IMR-90 (cell line): ENCODE results near the gene EID3. TPM values are rescaled to one million over a fixed set of nuclear protein-coding genes. Genes with fewer than 3 reads are reported as not detected.

ENCODE experiments used
- ATAC-seq: fragments of 200-7000 bp; cut with Tn5 transposase; 2 replicates; pipeline ENCODE4 v1.9.1; 2020; ENCODE audit warnings: low read depth, mild to moderate bottlenecking, moderate library complexity
- BruUV-seq: library from RNA; stranded (reverse); fragments of 400-500 nt; replicated peaks from 2 replicates; lab custom pipeline; 2021; lab: Mats Ljungman, UMichigan
- CTCF ChIA-PET: fragments of 300-600 bp; formaldehyde crosslinking; extraction: SDS; loops from one replicate; lab custom pipeline; 2021; ENCODE audit warnings: antibody characterized with exemption; lab: Yijun Ruan, JAX
- POLR2A ChIA-PET: fragments of 300-600 bp; sonication (Branson Sonifier 250); formaldehyde crosslinking; loops from one replicate; lab custom pipeline; 2022; ENCODE audit warnings: antibody characterized with exemption; ENCODE audit not compliant: unreplicated experiment; lab: Charles Lee
- DNase-seq: peaks from one replicate; pipeline ENCODE4 v3.0.0; 2013
- H2AFZ ChIP-seq: replicated peaks from 2 replicates; pipeline ENCODE3; 2013; ENCODE audit warnings: low read length, mild to moderate bottlenecking; ENCODE audit not compliant: poor library complexity
- H2AK5ac ChIP-seq: 2 replicates; pipeline ENCODE4 v1.6.1; 2013; ENCODE audit warnings: low read depth, low read length, inconsistent platforms
- H2AK9ac ChIP-seq: replicated peaks from 2 replicates; pipeline ENCODE3; 2013; ENCODE audit warnings: mild to moderate bottlenecking, low read depth, low read length, moderate library complexity; ENCODE audit not compliant: poor library complexity
- H2BK120ac ChIP-seq: 2 replicates; pipeline ENCODE4 v1.6.1; 2013; ENCODE audit warnings: low read depth, low read length, inconsistent platforms
- H2BK15ac ChIP-seq: 3 replicates; pipeline ENCODE4 v1.6.1; 2013; ENCODE audit warnings: low read depth, low read length, inconsistent platforms
- H2BK20ac ChIP-seq: 2 replicates; pipeline ENCODE4 v1.6.1; 2013; ENCODE audit warnings: low read depth, mild to moderate bottlenecking, inconsistent platforms, low read length, moderate library complexity
- H2BK5ac ChIP-seq: 2 replicates; pipeline ENCODE4 v1.6.1; 2013; ENCODE audit warnings: mild to moderate bottlenecking, low read depth, low read length, inconsistent platforms; ENCODE audit not compliant: poor library complexity, severe bottlenecking
- H3K14ac ChIP-seq: replicated peaks from 2 replicates; pipeline ENCODE4 v1.6.1; 2013; ENCODE audit warnings: low read depth, low read length, inconsistent platforms
- H3K18ac ChIP-seq: 2 replicates; pipeline ENCODE4 v1.6.1; 2013; ENCODE audit warnings: low read depth, low read length, control low read depth
- H3K23ac ChIP-seq: 2 replicates; pipeline ENCODE4 v1.6.1; 2013; ENCODE audit warnings: low read depth, low read length, inconsistent platforms
- H3K27ac ChIP-seq: 2 replicates; pipeline ENCODE4 v1.5.1; 2013; ENCODE audit warnings: mild to moderate bottlenecking, control low read depth, low read length; ENCODE audit not compliant: insufficient read depth
- H3K27me3 ChIP-seq: 2 replicates; pipeline ENCODE4 v1.6.1; 2013; ENCODE audit warnings: low read length; ENCODE audit not compliant: control insufficient read depth, insufficient read depth
- H3K36me3 ChIP-seq: 2 replicates; pipeline ENCODE4 v1.6.1; 2013; ENCODE audit warnings: low read length, mixed read lengths; ENCODE audit not compliant: control insufficient read depth, insufficient read depth
- H3K4ac ChIP-seq: 2 replicates; pipeline ENCODE4 v1.6.1; 2013; ENCODE audit warnings: low read depth, low read length, inconsistent platforms
- H3K4me1 ChIP-seq: 2 replicates; pipeline ENCODE4 v1.6.1; 2013; ENCODE audit warnings: low read length, mixed read lengths; ENCODE audit not compliant: control insufficient read depth, insufficient read depth
- H3K4me2 ChIP-seq: 2 replicates; pipeline ENCODE4 v1.6.1; 2013; ENCODE audit warnings: low read depth, mild to moderate bottlenecking, control low read depth, low read length, moderate library complexity
- H3K4me3 ChIP-seq: 2 replicates; pipeline ENCODE4 v1.5.1; 2013; ENCODE audit warnings: low read depth, mild to moderate bottlenecking, control low read depth, low read length, moderate library complexity; ENCODE audit not compliant: insufficient read depth
- H3K56ac ChIP-seq: 2 replicates; pipeline ENCODE4 v1.6.1; 2013; ENCODE audit warnings: low read length, inconsistent platforms; ENCODE audit not compliant: insufficient read depth; ENCODE audit errors: extremely low read depth
- H3K79me1 ChIP-seq, 2 experiments: 2 replicates each; pipeline ENCODE4 v1.6.1; 2013; ENCODE audit warnings: low read length in 2 of 2, inconsistent platforms in 1 of 2, low read depth in 1 of 2
- H3K9ac ChIP-seq: 2 replicates; pipeline ENCODE4 v1.6.1; 2013; ENCODE audit warnings: low read depth, low read length, control low read depth
- H3K9me1 ChIP-seq: 2 replicates; pipeline ENCODE4 v1.6.1; 2013; ENCODE audit warnings: low read length, inconsistent platforms; ENCODE audit not compliant: insufficient read depth
- H3K9me3 ChIP-seq: 2 replicates; pipeline ENCODE4 v1.6.1; 2013; ENCODE audit warnings: low read length; ENCODE audit not compliant: control insufficient read depth, insufficient read depth
- H4K20me1 ChIP-seq: 2 replicates; pipeline ENCODE4 v1.6.1; 2013; ENCODE audit warnings: low read length, inconsistent platforms; ENCODE audit not compliant: insufficient read depth
- H4K5ac ChIP-seq: 2 replicates; pipeline ENCODE4 v1.6.1; 2013; ENCODE audit warnings: mild to moderate bottlenecking, low read depth, low read length, control low read depth
- H4K8ac ChIP-seq, 2 experiments: 2 replicates each; pipeline ENCODE4 v1.6.1; 2013; ENCODE audit warnings: low read depth in 2 of 2, low read length in 2 of 2, control low read depth in 1 of 2, inconsistent platforms in 1 of 2
- H4K91ac ChIP-seq: 2 replicates; pipeline ENCODE4 v1.6.1; 2013; ENCODE audit warnings: low read depth, low read length, inconsistent platforms; ENCODE audit not compliant: insufficient read depth
- BHLHE40 ChIP-seq: fragments of 150-350 bp; IDR thresholded peaks from 2 replicates; pipeline ENCODE4 v1.6.1; 2016; ENCODE audit warnings: mild to moderate bottlenecking, low read depth, low read length
- CEBPB ChIP-seq: IDR thresholded peaks from 2 replicates; pipeline ENCODE4 v1.6.1; 2012; ENCODE audit warnings: low read depth, low read length, improper control_type of control experiment
- CHD1 ChIP-seq: IDR thresholded peaks from 2 replicates; pipeline ENCODE4 v1.6.1; 2012; ENCODE audit warnings: low read depth, low read length, improper control_type of control experiment
- CTCF ChIP-seq: conservative IDR thresholded peaks from 2 replicates; pipeline ENCODE4 v1.5.1; 2012; ENCODE audit warnings: mild to moderate bottlenecking, low read depth, low read length, improper control_type of control experiment
- ELK1 ChIP-seq: fragments of 150-350 bp; IDR thresholded peaks from 2 replicates; pipeline ENCODE4 v1.6.1; 2016; ENCODE audit warnings: low read depth, mild to moderate bottlenecking, low read length, moderate library complexity, borderline replicate concordance
- FOS ChIP-seq: fragments of 150-350 bp; IDR thresholded peaks from 2 replicates; pipeline ENCODE4 v1.6.1; 2016; ENCODE audit warnings: low read depth, low read length
- MAFK ChIP-seq: IDR thresholded peaks from 2 replicates; pipeline ENCODE4 v1.6.1; 2012; ENCODE audit warnings: low read depth, low read length, improper control_type of control experiment
- MAZ ChIP-seq: IDR thresholded peaks from 2 replicates; pipeline ENCODE4 v1.6.1; 2012; ENCODE audit warnings: low read depth, mild to moderate bottlenecking, low read length, improper control_type of control experiment, moderate library complexity, borderline replicate concordance
- MXI1 ChIP-seq: IDR thresholded peaks from 2 replicates; pipeline ENCODE4 v1.6.1; 2012; ENCODE audit warnings: low read depth, mild to moderate bottlenecking, low read length, moderate library complexity, borderline replicate concordance
- NFE2L2 ChIP-seq: fragments of 150-350 bp; IDR thresholded peaks from 2 replicates; pipeline ENCODE4 v1.6.1; 2016; ENCODE audit warnings: low read depth, mild to moderate bottlenecking, low read length
- POLR2A ChIP-seq: IDR thresholded peaks from 2 replicates; pipeline ENCODE4 v1.6.1; 2012; ENCODE audit warnings: mild to moderate bottlenecking, low read depth, low read length
- RAD21 ChIP-seq: IDR thresholded peaks from 2 replicates; pipeline ENCODE4 v1.6.1; 2012; ENCODE audit warnings: low read length, improper control_type of control experiment
- RCOR1 ChIP-seq: IDR thresholded peaks from 2 replicates; pipeline ENCODE4 v1.6.1; 2012; ENCODE audit warnings: mild to moderate bottlenecking, low read length, improper control_type of control experiment; ENCODE audit not compliant: insufficient replicate concordance
- RFX5 ChIP-seq: IDR thresholded peaks from 2 replicates; pipeline ENCODE4 v1.8.0; 2012; ENCODE audit warnings: low read depth, mild to moderate bottlenecking, low read length, moderate library complexity
- SMC3 ChIP-seq: fragments of 150-350 bp; IDR thresholded peaks from 2 replicates; pipeline ENCODE4 v1.6.1; 2016; ENCODE audit warnings: low read depth, mild to moderate bottlenecking, antibody characterized with exemption, low read length, moderate library complexity
- USF2 ChIP-seq: fragments of 150-350 bp; IDR thresholded peaks from 2 replicates; pipeline ENCODE4 v1.6.1; 2017; ENCODE audit warnings: mild to moderate bottlenecking, antibody characterized with exemption, low read length, low read depth
- WGBS, 2 experiments: methylation state at CpG; one replicate each; pipeline versions ENCODE4 v1.1.5 to v1.1.7; 2013; ENCODE audit warnings: missing lambda C conversion rate in 2 of 2; ENCODE audit not compliant: insufficient read length in 1 of 2; ENCODE audit errors: extremely low coverage in 2 of 2; 5-methylcytosine and 5-hydroxymethylcytosine counted together
- dilution Hi-C: fragments of 300-500 bp; cut with HindIII; formaldehyde crosslinking; loops from one replicate; pipeline ENCODE4 v1.14.3; 2018; ENCODE audit warnings: low sequenced_read_pairs; ENCODE audit not compliant: unreplicated experiment
- in situ Hi-C: fragments of 300-500 bp; cut with MboI; formaldehyde crosslinking; loops from 3 replicates; pipeline ENCODE4 v1.14.3; 2019; ENCODE audit warnings: low sequenced_read_pairs, inconsistent platforms, mixed read lengths
- intact Hi-C: fragments of 100-400 bp; cut with micrococcal nuclease; formaldehyde crosslinking; loops from 2 replicates; pipeline ENCODE4 v1.10.0; 2022
- polyA plus RNA-seq, 3 experiments: library from polyadenylated mRNA; depleted of rRNA; stranded (reverse); fragments of >200 nt; gene quantifications; 2 replicates each; pipeline ENCODE4 v1.2.3, GENCODE V29; 2012; ENCODE audit warnings: low replicate concordance in 1 of 3
- total RNA-seq: library from RNA; depleted of rRNA; stranded (reverse); fragments of >200 nt; gene quantifications from 2 replicates; pipeline ENCODE4 v1.2.3, GENCODE V29; 2012

The EID3 gene
- total and polyA plus RNA-seq, 2 of the 4 experiments (the other 2 are of a cell fraction), result 2.2 to 4.1 TPM

- Histone ChIP-seq H3K79me1 (peaks cover 3 to 56% of the 10 kb centered on the region in 2 experiments; a peak in 2 of 4 replicates), H4K8ac (no peak overlapping the region), H3K36me3 (peaks cover 21% of the 10 kb centered on the region), H4K5ac (no peak overlapping the region), H2BK20ac (no peak overlapping the region), H3K4me3 (no peak overlapping the region), H3K9me1 (peaks cover 20% of the 10 kb centered on the region), H3K18ac (no peak overlapping the region), H3K23ac (no peak overlapping the region), H3K9ac (peak overlapping the region; percentile 4; the same call in 1 of the 2 replicates), H3K27me3 (no peaks in the 10 kb centered on the region), H2BK120ac (no peak overlapping the region), H2AK5ac (no peak overlapping the region), H3K27ac (no peak overlapping the region; the same call in 1 of the 2 replicates), H3K4ac (no peak overlapping the region), H4K91ac (no peak overlapping the region), H3K4me2 (peak overlapping the region; percentile 54; the same call in 1 of the 2 replicates), H2BK5ac (peak overlapping the region; percentile 43), H3K9me3 (no peaks in the 10 kb centered on the region), H2AFZ (no peak overlapping the region), H2AK9ac (no peak overlapping the region), H3K4me1 (peaks cover 24% of the 10 kb centered on the region; the same call in 1 of the 2 replicates), H3K14ac (no peak overlapping the region), H4K20me1 (peaks cover 98% of the 10 kb centered on the region), H3K56ac (no peak overlapping the region), H2BK15ac (no peak overlapping the region)
- CTCF ChIA-PET, result no interaction called here
- no peak for DNase-seq
- in situ Hi-C loops (no loop called here), dilution Hi-C loops (no loop called here), intact Hi-C loops (no loop called here)
- no peak for ATAC-seq
- no TSS peak for BruUV-seq
- no CpG with 5 or more reads among the region's 2 CpGs for WGBS, 2 experiments
- TF ChIP-seq SMC3, result no peak
- no peak for TF ChIP-seq ELK1
- no peak for TF ChIP-seq RCOR1
- TF ChIP-seq MAFK, result no peak
- TF ChIP-seq NFE2L2, result no peak
- no peak for TF ChIP-seq MXI1
- TF ChIP-seq FOS, result no peak
- TF ChIP-seq RFX5, result no peak
- no peak for TF ChIP-seq BHLHE40
- no peak for TF ChIP-seq USF2
- TF ChIP-seq MAZ, result no peak
- TF ChIP-seq CEBPB, result no peak
- TF ChIP-seq POLR2A, result no peak
- no peak for TF ChIP-seq CHD1
- TF ChIP-seq RAD21, result no peak
- no peak for TF ChIP-seq CTCF
- POLR2A ChIA-PET, result no interaction called here
Measured at GRCh38 chr12:104305349-104305748, 1.8 kb downstream of the EID3 start.
